Right cardiac atrium (tissue), 5 donors: ENCODE measurements around the gene SFT2D2. TPM values are rescaled to one million over a fixed set of nuclear protein-coding genes. Genes with fewer than 3 reads are reported as not detected.
A peak's percentile ranks its signal among the peaks of the same experiment; 100 is the strongest.

Source experiments
- ATAC-seq, 2 donors: fragments of 200-7000 bp; cut with Tn5 transposase; one replicate each; pipeline versions ENCODE4 v1.8.0 to v1.9.1; 2020; ENCODE audit warnings: moderate library complexity in 2 of 2, mild to moderate bottlenecking in 1 of 2
- DNase-seq, 3 donors: peaks; one replicate each; pipeline ENCODE4 v3.0.0-alpha.2; 2020
- H3K27ac ChIP-seq: one replicate; pipeline ENCODE4 v1.5.1; 2013; ENCODE audit warnings: mild to moderate bottlenecking, low read length, control low read depth, moderate library complexity
- H3K27me3 ChIP-seq: one replicate; pipeline ENCODE4 v1.6.1; 2013; ENCODE audit not compliant: control insufficient read depth, insufficient read depth
- H3K4me1 ChIP-seq: one replicate; pipeline ENCODE4 v1.6.1; 2013; ENCODE audit warnings: low read length; ENCODE audit not compliant: control insufficient read depth, insufficient read depth
- H3K4me3 ChIP-seq: one replicate; pipeline ENCODE4 v1.5.1; 2013; ENCODE audit warnings: low read length, control low read depth
- H3K9me3 ChIP-seq: one replicate; pipeline ENCODE4 v1.6.1; 2013; ENCODE audit warnings: low read length; ENCODE audit not compliant: control insufficient read depth
- whole genome bisulfite sequencing: extraction: QIAGEN DNeasy Blood & Tissue Kit; methylation state at CpG from one replicate; pipeline ENCODE4 v1.1.7; 2013; 5-methylcytosine and 5-hydroxymethylcytosine counted together
- intact Hi-C, 4 donors: fragments of 100-400 bp; cut with DNase I; formaldehyde crosslinking; loops; one replicate each; pipeline versions ENCODE4 v1.11.0 to v1.14.0; 2022 to 2023
- polyA plus RNA-seq: library from polyadenylated mRNA; stranded (reverse); fragments of 200-250 nt; gene quantifications from one replicate; pipeline ENCODE4 v1.2.3, GENCODE V29; 2013
- total RNA-seq, 4 donors: library from RNA; stranded (reverse); fragmentation: NEBNext Ultra II Directional; extraction: Animal tissue kit (Norgen Biotek cat#: 25700); gene quantifications; one replicate each; pipeline ENCODE4 v1.2.1, GENCODE V29; 2021
- donor health status: healthy with polysubstance abuse.
- donor health status: DM: no; HTN: yes; CAD: no.
- donor health status: DM: no; HTN: no; CAD: no.
- donor health status: DM: no; HTN: yes; CAD: no; lungs with severe emphysema.
- donor health status: DM: yes; HTN: yes; CAD: no.

Gene SFT2D2
- total and polyA plus RNA-seq, 5 donors: 4.6 to 29.5 (median 22.5) TPM

GRCh38 chr1:168245042-168245441 lies 19.2 kb downstream of the SFT2D2 start:
- Histone ChIP-seq H3K27me3 (no peaks in the 10 kb centered on the region), H3K4me3 (no peak overlapping the region), H3K4me1 (peaks cover 8% of the 10 kb centered on the region), H3K9me3 (no peaks in the 10 kb centered on the region), H3K27ac (no peak overlapping the region)
- intact Hi-C loops: no loop called here
- DNase-seq: no peak
- no peak for ATAC-seq
- WGBS: 83% methylated on average over 3 of the region's 3 CpGs

GRCh38 chr1:168246506-168246905 lies 20.7 kb downstream of the SFT2D2 start:
- Histone ChIP-seq H3K27me3 (no peaks in the 10 kb centered on the region), H3K9me3 (no peaks in the 10 kb centered on the region), H3K27ac (no peak overlapping the region), H3K4me1 (peaks cover 10% of the 10 kb centered on the region), H3K4me3 (no peak overlapping the region)
- DNase-seq (no peak), ATAC-seq (peak in 1 of 2 donors; percentile 43)
- intact Hi-C loops: no loop called here
- 63% methylated on average over 5 of the region's 5 CpGs for WGBS

- no peak for DNase-seq
- 83% methylated on average over 3 of the region's 3 CpGs for WGBS
Measured at GRCh38 chr1:168252204-168252733, 26.5 kb downstream of the SFT2D2 start.

GRCh38 chr1:168256164-168256563 lies 30.4 kb downstream of the SFT2D2 start:
- Histone ChIP-seq H3K27me3 (no peaks in the 10 kb centered on the region), H3K4me1 (peaks cover 7% of the 10 kb centered on the region), H3K9me3 (no peaks in the 10 kb centered on the region), H3K4me3 (no peak overlapping the region), H3K27ac (no peak overlapping the region)
- WGBS: 98% methylated on average over 2 of the region's 2 CpGs
- intact Hi-C loops: no loop called here
- DNase-seq (no peak), ATAC-seq (no peak)

More at GRCh38 chr1:168252204-168252733, 26.5 kb downstream of the SFT2D2 start:
- no peak overlapping the region for H3K27ac ChIP-seq
- H3K9me3 ChIP-seq: no peaks in the 10 kb centered on the region
- intact Hi-C loops: no loop called here
- peaks cover 2% of the 10 kb centered on the region for H3K4me1 ChIP-seq
- H3K4me3 ChIP-seq: no peak overlapping the region
- no peak for ATAC-seq
- no peaks in the 10 kb centered on the region for H3K27me3 ChIP-seq

GRCh38 chr1:168257397-168257796 lies 31.6 kb downstream of the SFT2D2 start:
- DNase-seq: no peak
- H3K4me3 ChIP-seq: no peak overlapping the region
- ATAC-seq: no peak
- WGBS: 72% methylated on average over 2 of the region's 2 CpGs
- intact Hi-C loops: no loop called here
- H3K9me3 ChIP-seq: no peaks in the 10 kb centered on the region
- H3K27me3 ChIP-seq: no peaks in the 10 kb centered on the region
- H3K27ac ChIP-seq: no peak overlapping the region
- peaks cover 10% of the 10 kb centered on the region for H3K4me1 ChIP-seq

- 99% methylated on average over 1 of the region's 1 CpG for WGBS
- ATAC-seq: no peak
Measured at GRCh38 chr1:168259567-168259966, 33.8 kb downstream of the SFT2D2 start.

GRCh38 chr1:168260393-168260792 lies 34.6 kb downstream of the SFT2D2 start:
- H3K4me3 ChIP-seq: no peak overlapping the region
- intact Hi-C loops: no loop called here
- H3K27me3 ChIP-seq: no peaks in the 10 kb centered on the region
- H3K9me3 ChIP-seq: no peaks in the 10 kb centered on the region
- DNase-seq (no peak), ATAC-seq (no peak)
- 95% methylated on average over 3 of the region's 3 CpGs for WGBS
- no peak overlapping the region for H3K27ac ChIP-seq
- peaks cover 10% of the 10 kb centered on the region for H3K4me1 ChIP-seq

More at GRCh38 chr1:168259567-168259966, 33.8 kb downstream of the SFT2D2 start:
- DNase-seq: no peak
- peaks cover 10% of the 10 kb centered on the region for H3K4me1 ChIP-seq
- intact Hi-C loops: no loop called here
- no peak overlapping the region for H3K4me3 ChIP-seq
- H3K27ac ChIP-seq: no peak overlapping the region
- H3K27me3 ChIP-seq: no peaks in the 10 kb centered on the region
- no peaks in the 10 kb centered on the region for H3K9me3 ChIP-seq

- peak; percentile 51 to 87 for ATAC-seq
- H3K4me1 ChIP-seq: peaks cover 10% of the 10 kb centered on the region
- DNase-seq: no peak
- H3K4me3 ChIP-seq: no peak overlapping the region
- H3K9me3 ChIP-seq: no peaks in the 10 kb centered on the region
- intact Hi-C loops: no loop called here
- H3K27me3 ChIP-seq: no peaks in the 10 kb centered on the region
- 42% methylated on average over 2 of the region's 2 CpGs for WGBS
- H3K27ac ChIP-seq: peak overlapping the region; percentile 51
Measured at GRCh38 chr1:168261390-168261789, 35.6 kb downstream of the SFT2D2 start.

GRCh38 chr1:168263130-168263529 lies 37.3 kb downstream of the SFT2D2 start:
- ATAC-seq: no peak
- intact Hi-C loops: no loop called here
- no peak overlapping the region for H3K4me3 ChIP-seq
- DNase-seq: no peak
- H3K27ac ChIP-seq: no peak overlapping the region
- H3K9me3 ChIP-seq: no peaks in the 10 kb centered on the region
- H3K4me1 ChIP-seq: peaks cover 10% of the 10 kb centered on the region
- 93% methylated on average over 4 of the region's 4 CpGs for WGBS
- H3K27me3 ChIP-seq: no peaks in the 10 kb centered on the region

- Histone ChIP-seq H3K27me3 (no peaks in the 10 kb centered on the region), H3K4me3 (no peak overlapping the region), H3K4me1 (peaks cover 10% of the 10 kb centered on the region), H3K9me3 (no peaks in the 10 kb centered on the region), H3K27ac (no peak overlapping the region)
- ATAC-seq: no peak
- no peak for DNase-seq
- 98% methylated on average over 7 of the region's 7 CpGs for WGBS
- intact Hi-C loops: no loop called here
Measured at GRCh38 chr1:168264296-168264695, 38.5 kb downstream of the SFT2D2 start.

- Histone ChIP-seq H3K27ac (no peak overlapping the region), H3K9me3 (no peaks in the 10 kb centered on the region), H3K4me3 (no peak overlapping the region), H3K4me1 (peaks cover 7% of the 10 kb centered on the region), H3K27me3 (no peaks in the 10 kb centered on the region)
- ATAC-seq: no peak
- WGBS: 98% methylated on average over 1 of the region's 1 CpG
- DNase-seq: no peak
- intact Hi-C loops: no loop called here
Measured at GRCh38 chr1:168265596-168265995, 39.8 kb downstream of the SFT2D2 start.

GRCh38 chr1:168266644-168267186 lies 40.9 kb downstream of the SFT2D2 start:
- Histone ChIP-seq H3K27ac (no peak overlapping the region), H3K4me1 (peaks cover under 1% of the 10 kb centered on the region), H3K9me3 (no peaks in the 10 kb centered on the region), H3K4me3 (no peak overlapping the region), H3K27me3 (no peaks in the 10 kb centered on the region)
- no peak for ATAC-seq
- 84% methylated on average over 6 of the region's 6 CpGs for WGBS
- DNase-seq: no peak
- intact Hi-C loops: no loop called here
